Measurements from ENCODE around the gene ARHGAP6. TPM values are rescaled to one million over a fixed set of nuclear protein-coding genes. Genes with fewer than 3 reads are reported as not detected.

Gene ARHGAP6
- total RNA-seq, 3 donors from 2014 or later, result 10.1 to 32.6 (median 14.7) TPM

DNA sequence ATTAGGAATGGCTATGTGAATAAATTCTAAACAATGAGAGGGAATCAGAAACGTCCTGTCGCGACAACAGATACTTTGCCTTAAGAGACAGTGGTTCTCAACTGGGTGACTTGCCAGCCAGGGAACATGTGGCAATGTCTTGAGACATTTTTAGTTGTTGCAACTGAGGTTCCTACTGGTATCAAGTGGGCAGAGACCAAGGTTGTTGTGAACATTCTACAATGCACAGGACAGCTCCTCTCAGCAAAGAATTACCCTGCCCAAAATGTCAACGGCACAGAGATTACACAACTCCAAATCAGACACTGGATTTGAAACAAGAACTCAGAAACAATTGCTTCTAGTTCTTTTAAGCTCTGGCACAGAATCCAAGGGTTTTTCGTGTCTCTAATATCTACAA lies 128.6 kb downstream of the ARHGAP6 start:
- H3K27me3 ChIP-seq, result peaks cover 0 to 35% of the 10 kb centered on the region in 2 donors
- H3K27ac ChIP-seq, result no peak overlapping the region
- DNase-seq (ENCODE audit: low spot score in 2 of 2), result no peak
- TF ChIP-seq POLR2A (IDR thresholded peaks at IDR 0.05) (no peak), POLR2AphosphoS5 (IDR thresholded peaks at IDR 0.05) (no peak)
- TF ChIP-seq, protein P1, sequence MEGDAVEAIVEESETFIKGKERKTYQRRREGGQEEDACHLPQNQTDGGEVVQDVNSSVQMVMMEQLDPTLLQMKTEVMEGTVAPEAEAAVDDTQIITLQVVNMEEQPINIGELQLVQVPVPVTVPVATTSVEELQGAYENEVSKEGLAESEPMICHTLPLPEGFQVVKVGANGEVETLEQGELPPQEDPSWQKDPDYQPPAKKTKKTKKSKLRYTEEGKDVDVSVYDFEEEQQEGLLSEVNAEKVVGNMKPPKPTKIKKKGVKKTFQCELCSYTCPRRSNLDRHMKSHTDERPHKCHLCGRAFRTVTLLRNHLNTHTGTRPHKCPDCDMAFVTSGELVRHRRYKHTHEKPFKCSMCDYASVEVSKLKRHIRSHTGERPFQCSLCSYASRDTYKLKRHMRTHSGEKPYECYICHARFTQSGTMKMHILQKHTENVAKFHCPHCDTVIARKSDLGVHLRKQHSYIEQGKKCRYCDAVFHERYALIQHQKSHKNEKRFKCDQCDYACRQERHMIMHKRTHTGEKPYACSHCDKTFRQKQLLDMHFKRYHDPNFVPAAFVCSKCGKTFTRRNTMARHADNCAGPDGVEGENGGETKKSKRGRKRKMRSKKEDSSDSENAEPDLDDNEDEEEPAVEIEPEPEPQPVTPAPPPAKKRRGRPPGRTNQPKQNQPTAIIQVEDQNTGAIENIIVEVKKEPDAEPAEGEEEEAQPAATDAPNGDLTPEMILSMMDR (IDR thresholded peaks at IDR 0.05), result no peak
- H3K4me1 ChIP-seq, result no peaks in the 10 kb centered on the region
- no peaks in the 10 kb centered on the region for H3K9me3 ChIP-seq
- H3K4me3 ChIP-seq, result no peak overlapping the region
- H3K36me3 ChIP-seq, result no peaks in the 10 kb centered on the region
- intact Hi-C loops (cut with DNase I; ENCODE audit: low total_unique reads), result no loop called here

DNA sequence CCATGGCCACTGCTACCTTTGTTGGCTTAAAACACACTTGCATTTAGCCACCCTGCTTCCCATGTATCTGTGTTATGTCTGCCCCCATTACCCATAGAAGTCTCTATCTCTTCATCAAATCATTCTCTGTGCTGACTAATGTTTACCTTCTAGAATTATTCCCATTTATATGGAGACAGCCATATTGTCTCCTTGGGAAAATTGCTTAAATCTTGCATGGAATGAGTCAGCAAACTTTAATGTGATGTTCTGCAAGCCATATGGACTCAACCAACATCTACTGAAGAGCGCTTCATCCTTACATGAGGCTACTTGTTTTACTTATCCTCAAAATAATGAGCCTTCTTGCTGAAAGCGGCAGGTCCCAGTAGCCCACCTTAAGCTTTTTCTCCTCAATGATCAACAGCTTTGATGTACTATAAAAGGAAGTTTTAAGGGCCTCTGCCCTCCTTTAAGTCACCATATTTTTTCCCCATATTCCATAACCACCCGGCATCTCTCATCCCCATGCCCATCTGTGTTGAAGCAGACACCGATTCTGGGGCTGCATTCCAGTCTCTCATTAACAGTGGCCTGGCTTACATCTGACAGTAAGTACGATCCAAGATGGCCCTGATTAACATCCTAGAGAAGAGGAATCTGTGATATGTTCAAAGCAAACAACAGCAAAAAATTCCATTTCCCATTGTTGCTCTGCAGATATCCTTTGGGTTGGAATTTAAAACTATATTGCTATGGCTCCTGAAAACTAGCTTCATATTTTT lies 130.4 kb downstream of the ARHGAP6 start:
- no peak for TF ChIP-seq POLR2A (IDR thresholded peaks at IDR 0.05)
- H3K27ac ChIP-seq, result no peak overlapping the region
- intact Hi-C loops (cut with DNase I; ENCODE audit: low total_unique reads), result no loop called here
- no peaks in the 10 kb centered on the region for H3K36me3 ChIP-seq
- no peak overlapping the region for H3K4me3 ChIP-seq
- peaks cover 0 to 27% of the 10 kb centered on the region in 2 donors for H3K27me3 ChIP-seq
- no peaks in the 10 kb centered on the region for H3K9me3 ChIP-seq
- no peak for DNase-seq (ENCODE audit: low spot score in 2 of 2)
- no peaks in the 10 kb centered on the region for H3K4me1 ChIP-seq

DNA sequence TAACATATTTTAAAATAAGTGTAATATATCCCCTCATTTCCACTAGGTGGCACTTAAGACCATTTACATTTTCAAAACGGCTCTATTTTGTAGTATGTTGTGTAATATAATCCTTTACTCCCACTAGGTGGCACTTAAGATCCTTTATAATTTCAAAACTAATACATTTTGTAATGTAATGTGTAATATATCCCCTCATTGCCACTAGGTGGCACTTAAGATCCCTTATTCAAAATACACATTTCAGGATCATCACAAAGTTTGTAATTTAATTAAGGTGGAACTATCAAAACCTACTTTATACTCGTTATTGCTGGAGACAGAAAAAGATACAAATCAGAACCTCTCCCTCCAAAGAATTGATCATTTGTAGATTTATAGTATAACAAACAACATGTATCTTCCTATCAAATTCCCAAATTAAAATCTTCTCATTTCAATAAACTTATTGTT lies 132.5 kb downstream of the ARHGAP6 start:
- H3K4me3 ChIP-seq, result no peak overlapping the region
- no peaks in the 10 kb centered on the region for H3K9me3 ChIP-seq
- no peaks in the 10 kb centered on the region for H3K4me1 ChIP-seq
- no peak overlapping the region for H3K27ac ChIP-seq
- TF ChIP-seq POLR2AphosphoS5 (IDR thresholded peaks at IDR 0.05) (no peak), POLR2A (IDR thresholded peaks at IDR 0.05) (no peak)
- TF ChIP-seq, protein P1 (IDR thresholded peaks at IDR 0.05), result peak; percentile 95 to 98 (median 95)
- H3K36me3 ChIP-seq, result no peaks in the 10 kb centered on the region
- intact Hi-C loops (cut with DNase I; ENCODE audit: low total_unique reads), result no loop called here
- H3K27me3 ChIP-seq, result peaks cover 0 to 26% of the 10 kb centered on the region in 2 donors
- DNase-seq (ENCODE audit: low spot score in 2 of 2), result no peak

DNA sequence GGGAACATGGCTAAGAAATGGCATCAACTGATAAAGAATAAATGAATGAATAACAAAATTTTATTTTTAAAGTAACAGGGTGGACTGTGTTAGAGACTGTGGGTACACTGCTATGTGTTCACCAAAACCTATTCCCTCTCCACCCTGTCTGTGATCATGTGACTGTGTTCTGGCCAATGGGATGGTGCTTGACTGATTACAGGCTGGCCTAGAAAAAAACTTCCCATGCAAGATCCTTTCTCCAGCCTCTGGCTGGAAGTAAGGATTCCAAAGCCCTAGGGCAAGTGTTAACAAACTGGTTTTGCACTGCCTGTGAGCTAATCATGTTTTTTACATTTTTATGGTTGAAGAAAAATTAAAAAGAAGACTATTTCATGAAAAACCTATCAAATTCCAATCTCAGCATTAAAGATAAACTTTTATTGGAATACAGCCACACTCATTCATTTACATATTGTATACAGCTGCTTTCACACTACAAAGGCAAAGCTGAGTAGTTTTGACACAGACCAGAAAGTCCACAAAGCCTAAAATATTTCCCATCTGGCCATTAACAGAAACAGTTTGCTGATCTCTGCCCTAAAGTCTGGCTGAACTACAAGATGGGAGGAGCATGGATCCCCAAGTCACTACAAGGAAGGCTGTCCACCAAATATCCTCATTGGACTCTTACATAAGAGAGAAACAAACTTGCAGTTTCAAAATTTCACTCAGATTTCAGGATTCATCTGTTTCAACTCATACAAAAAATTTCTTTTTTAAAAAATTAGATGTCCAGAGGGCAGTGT lies 133.2 kb downstream of the ARHGAP6 start:
- H3K27me3 ChIP-seq, result peaks cover 0 to 30% of the 10 kb centered on the region in 2 donors
- DNase-seq (ENCODE audit: low spot score in 2 of 2), result no peak
- intact Hi-C loops (cut with DNase I; ENCODE audit: low total_unique reads), result no loop called here
- H3K4me1 ChIP-seq, result no peaks in the 10 kb centered on the region
- H3K36me3 ChIP-seq, result no peaks in the 10 kb centered on the region
- no peak overlapping the region for H3K4me3 ChIP-seq
- no peak overlapping the region for H3K27ac ChIP-seq
- H3K9me3 ChIP-seq, result no peaks in the 10 kb centered on the region
- TF ChIP-seq, protein P1 (IDR thresholded peaks at IDR 0.05), result no peak
- no peak for TF ChIP-seq POLR2A (IDR thresholded peaks at IDR 0.05)
- TF ChIP-seq POLR2AphosphoS5 (IDR thresholded peaks at IDR 0.05), result no peak

DNA sequence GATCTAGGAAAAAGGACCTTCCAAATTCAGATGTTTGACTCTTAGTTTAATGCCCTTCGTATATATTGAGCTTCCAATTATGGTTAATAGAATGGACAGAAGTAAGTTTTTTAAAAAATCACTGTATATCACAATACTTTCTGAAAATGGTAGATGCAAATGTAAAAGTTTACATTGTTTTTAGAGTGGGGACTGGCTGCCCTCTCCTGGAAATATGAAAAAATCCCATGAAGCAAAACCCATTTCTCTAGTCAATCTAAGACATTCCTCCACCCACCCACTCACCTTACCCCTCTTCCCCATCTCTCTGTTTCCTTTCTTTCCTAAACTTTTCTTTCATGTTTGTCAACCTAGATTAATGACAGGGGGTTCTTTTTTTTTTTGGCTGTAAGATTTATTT lies 134.5 kb downstream of the ARHGAP6 start:
- Histone ChIP-seq H3K9me3 (no peaks in the 10 kb centered on the region), H3K27me3 (peaks cover 0 to 26% of the 10 kb centered on the region in 2 donors), H3K4me3 (no peak overlapping the region), H3K27ac (no peak overlapping the region), H3K4me1 (no peaks in the 10 kb centered on the region), H3K36me3 (no peaks in the 10 kb centered on the region)
- DNase-seq (ENCODE audit: low spot score in 2 of 2), result no peak
- TF ChIP-seq, protein P1 (IDR thresholded peaks at IDR 0.05), result no peak
- TF ChIP-seq POLR2AphosphoS5 (IDR thresholded peaks at IDR 0.05), result no peak
- no peak for TF ChIP-seq POLR2A (IDR thresholded peaks at IDR 0.05)
- intact Hi-C loops (cut with DNase I; ENCODE audit: low total_unique reads), result no loop called here
